Neuronal stem cell (in vitro differentiated cells): ENCODE results near the gene PPP2R5C.

Experiments used
- DNase-seq: peaks from one replicate; pipeline ENCODE4 v3.0.0-alpha.2; 2013; ENCODE audit warnings: low spot score
- H2AFZ ChIP-seq: one replicate; pipeline ENCODE4 v1.6.1; 2013; ENCODE audit warnings: mild to moderate bottlenecking, low read length, inconsistent platforms
- H2AK5ac ChIP-seq: 2 replicates; pipeline ENCODE4 v1.6.1; 2013; ENCODE audit warnings: low read depth, mild to moderate bottlenecking, inconsistent platforms, low read length, moderate library complexity, mixed read lengths
- H2BK120ac ChIP-seq: 2 replicates; pipeline ENCODE4 v1.6.1; 2013; ENCODE audit warnings: low read depth, mild to moderate bottlenecking, inconsistent platforms, low read length, moderate library complexity, mixed read lengths
- H2BK12ac ChIP-seq: one replicate; pipeline ENCODE4 v1.6.1; 2013; ENCODE audit warnings: low read length, inconsistent platforms
- H2BK15ac ChIP-seq: 2 replicates; pipeline ENCODE4 v1.6.1; 2013; ENCODE audit warnings: mild to moderate bottlenecking, low read length, inconsistent platforms, mixed read lengths
- H2BK5ac ChIP-seq: one replicate; pipeline ENCODE4 v1.6.1; 2013; ENCODE audit warnings: inconsistent platforms, mild to moderate bottlenecking, low read length, moderate library complexity
- H3K14ac ChIP-seq: one replicate; pipeline ENCODE4 v1.6.1; 2013; ENCODE audit warnings: low read length, inconsistent platforms
- H3K18ac ChIP-seq: 2 replicates; pipeline ENCODE4 v1.6.1; 2013; ENCODE audit warnings: low read length, inconsistent platforms
- H3K23ac ChIP-seq: 2 replicates; pipeline ENCODE4 v1.6.1; 2013; ENCODE audit warnings: low read depth, mild to moderate bottlenecking, mixed read lengths, low read length, inconsistent platforms; ENCODE audit not compliant: poor library complexity
- H3K27ac ChIP-seq: replicated peaks from 3 replicates; pipeline ENCODE4 v1.5.1; 2013; ENCODE audit warnings: low read length, inconsistent platforms
- H3K27me3 ChIP-seq, 3 experiments: 2 replicates each; pipeline ENCODE4 v1.6.1; 2013; ENCODE audit warnings: low read length in 3 of 3, mild to moderate bottlenecking in 2 of 3, inconsistent platforms in 1 of 3, low read depth in 1 of 3, mixed read lengths in 1 of 3, moderate library complexity in 1 of 3; ENCODE audit not compliant: control insufficient read depth in 3 of 3, insufficient read depth in 3 of 3
- H3K36me3 ChIP-seq, 2 donors: replicated peaks in 1 of 2; 2 replicates each; pipeline ENCODE4 v1.6.1; 2013; ENCODE audit warnings: low read length in 2 of 2; ENCODE audit not compliant: control insufficient read depth in 2 of 2, insufficient read depth in 2 of 2
- H3K4ac ChIP-seq: 2 replicates; pipeline ENCODE4 v1.6.1; 2013; ENCODE audit warnings: inconsistent platforms, mild to moderate bottlenecking, low read length, moderate library complexity
- H3K4me1 ChIP-seq, 2 donors: 1 replicate in 1 of 2; 2 replicates in 1 of 2; pipeline ENCODE4 v1.6.1; 2013; ENCODE audit warnings: low read length in 2 of 2, low read depth in 1 of 2; ENCODE audit not compliant: control insufficient read depth in 2 of 2, insufficient read depth in 1 of 2
- H3K4me2 ChIP-seq: one replicate; pipeline ENCODE4 v1.6.1; 2013; ENCODE audit warnings: mild to moderate bottlenecking, low read length, inconsistent platforms; ENCODE audit not compliant: insufficient read depth, poor library complexity, severe bottlenecking
- H3K4me3 ChIP-seq, 2 donors: 2 replicates each; pipeline ENCODE4 v1.5.1; 2013; ENCODE audit warnings: low read length in 2 of 2, mild to moderate bottlenecking in 2 of 2, inconsistent platforms in 1 of 2, moderate library complexity in 1 of 2
- H3K79me1 ChIP-seq: one replicate; pipeline ENCODE4 v1.6.1; 2013; ENCODE audit warnings: low read depth, mild to moderate bottlenecking, inconsistent platforms, low read length, moderate library complexity
- H3K9ac ChIP-seq: one replicate; pipeline ENCODE4 v1.6.1; 2013; ENCODE audit warnings: mild to moderate bottlenecking, low read depth, low read length, inconsistent platforms; ENCODE audit not compliant: poor library complexity
- H3K9me3 ChIP-seq, 2 donors: replicated peaks in 1 of 2; 2 replicates each; pipeline versions ENCODE3 to v1.6.1; 2013; ENCODE audit warnings: low read length in 2 of 2, mild to moderate bottlenecking in 2 of 2, inconsistent platforms in 1 of 2, low read depth in 1 of 2, mixed read lengths in 1 of 2, moderate library complexity in 1 of 2; ENCODE audit not compliant: control insufficient read depth in 2 of 2, insufficient read depth in 1 of 2
- H4K8ac ChIP-seq: one replicate; pipeline ENCODE4 v1.6.1; 2013; ENCODE audit warnings: low read depth, mild to moderate bottlenecking, inconsistent platforms, low read length, moderate library complexity
- H4K91ac ChIP-seq: one replicate; pipeline ENCODE4 v1.6.1; 2013; ENCODE audit warnings: low read length, low read depth, mild to moderate bottlenecking, inconsistent platforms; ENCODE audit not compliant: poor library complexity
- WGBS, 2 donors: extraction: QIAGEN DNeasy Blood & Tissue Kit; methylation state at CpG; one replicate each; pipeline ENCODE4 v1.1.7; 2013; ENCODE audit warnings: missing lambda C conversion rate in 2 of 2, mixed read lengths in 1 of 2; ENCODE audit not compliant: insufficient read length in 2 of 2, insufficient replicate concordance in 1 of 2; ENCODE audit errors: extremely low coverage in 2 of 2; 5-methylcytosine and 5-hydroxymethylcytosine counted together

Gene PPP2R5C

DNA sequence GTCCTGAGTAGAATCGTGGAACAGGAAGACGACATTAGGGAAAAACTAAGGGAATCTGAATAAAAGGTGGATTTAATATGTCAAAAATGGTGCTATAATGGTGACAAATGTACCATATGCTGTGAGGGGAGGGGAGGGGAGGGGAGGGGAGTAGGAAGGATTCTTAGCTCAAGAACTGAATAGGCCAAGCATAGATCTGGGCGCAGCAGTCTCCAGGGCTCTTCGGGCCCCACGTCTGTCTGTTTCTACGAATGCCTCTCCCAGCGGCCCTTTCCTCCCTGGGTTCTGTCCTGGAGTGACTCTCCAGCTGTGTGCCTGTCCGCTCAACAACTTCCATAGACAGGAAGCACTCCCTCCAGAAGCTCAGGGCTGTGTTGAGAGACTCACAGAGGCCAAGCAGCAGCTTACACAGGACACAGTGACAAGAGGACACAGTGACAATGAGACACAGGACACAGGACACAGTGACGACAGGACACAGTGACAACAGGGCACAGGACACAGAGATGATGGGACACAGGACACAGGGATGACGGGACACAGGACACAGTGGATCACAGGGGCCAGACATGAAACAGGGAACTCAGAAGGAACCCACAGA, 42.4 kb upstream of the PPP2R5C start:
- Histone ChIP-seq H2AFZ (no peak overlapping the region), H3K9ac (no peak overlapping the region), H3K79me1 (no peaks in the 10 kb centered on the region), H3K4me3 (no peak overlapping the region), H2BK15ac (no peak overlapping the region), H3K4me2 (no peak overlapping the region), H2BK5ac (no peak overlapping the region), H2BK120ac (no peak overlapping the region), H3K18ac (no peak overlapping the region), H4K91ac (no peak overlapping the region), H3K27ac (no peak overlapping the region), H3K36me3 (no peaks in the 10 kb centered on the region), H3K27me3 (no peaks in the 10 kb centered on the region), H3K14ac (no peak overlapping the region), H2BK12ac (no peak overlapping the region), H3K23ac (no peak overlapping the region), H3K4me1 (peaks cover 1 to 2% of the 10 kb centered on the region in 2 donors), H2AK5ac (no peak overlapping the region), H3K4ac (no peak overlapping the region), H4K8ac (no peak overlapping the region), H3K9me3 (peaks cover 0 to 2% of the 10 kb centered on the region in 2 donors)
- no peak for DNase-seq
- WGBS, 2 donors, result no CpG with 5 or more reads among the region's 10 CpGs

GRCh38 chr14:101719708-101720107, 41.8 kb upstream of the PPP2R5C start:
- no peak overlapping the region for H4K91ac ChIP-seq
- H2AK5ac ChIP-seq, result no peak overlapping the region
- no peaks in the 10 kb centered on the region for H3K9me3 ChIP-seq
- H2AFZ ChIP-seq, result no peak overlapping the region
- H3K18ac ChIP-seq, result no peak overlapping the region
- H3K4me3 ChIP-seq, result no peak overlapping the region
- WGBS, 2 donors, result no CpG with 5 or more reads among the region's 8 CpGs
- no peak overlapping the region for H3K9ac ChIP-seq
- H3K27ac ChIP-seq, result no peak overlapping the region
- peaks cover 1 to 2% of the 10 kb centered on the region in 2 donors for H3K4me1 ChIP-seq
- H3K4me2 ChIP-seq, result no peak overlapping the region
- H2BK5ac ChIP-seq, result no peak overlapping the region
- no peaks in the 10 kb centered on the region for H3K79me1 ChIP-seq
- H3K36me3 ChIP-seq, result no peaks in the 10 kb centered on the region
- H2BK120ac ChIP-seq, result no peak overlapping the region
- H3K14ac ChIP-seq, result no peak overlapping the region
- no peak overlapping the region for H4K8ac ChIP-seq
- DNase-seq, result no peak
- H2BK15ac ChIP-seq, result no peak overlapping the region
- H3K23ac ChIP-seq, result no peak overlapping the region
- no peak overlapping the region for H2BK12ac ChIP-seq
- H3K27me3 ChIP-seq, result no peaks in the 10 kb centered on the region
- H3K4ac ChIP-seq, result no peak overlapping the region

DNA sequence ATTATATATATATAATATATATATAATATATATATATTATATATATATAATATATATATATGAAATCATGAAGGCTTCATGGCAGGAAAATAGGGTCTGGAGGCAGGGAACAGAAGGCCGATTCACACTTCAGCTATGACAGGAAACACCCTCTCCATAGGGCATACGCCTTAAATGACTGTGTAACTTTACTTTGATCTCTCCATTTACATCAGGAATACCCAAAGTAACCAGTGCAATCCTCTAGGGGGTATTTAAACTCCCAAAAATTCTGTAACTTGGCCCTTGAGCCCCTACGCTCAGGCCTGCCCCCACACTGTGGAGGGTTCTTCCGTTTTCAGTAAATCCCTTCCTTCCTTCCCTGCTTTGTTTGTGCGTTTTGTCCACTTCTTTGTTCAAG, 40.4 kb upstream of the PPP2R5C start:
- Histone ChIP-seq H2BK12ac (no peak overlapping the region), H2BK5ac (no peak overlapping the region), H4K8ac (no peak overlapping the region), H3K14ac (no peak overlapping the region), H3K27ac (no peak overlapping the region), H3K4me3 (no peak overlapping the region), H3K9me3 (no peaks in the 10 kb centered on the region), H2AFZ (no peak overlapping the region), H3K36me3 (no peaks in the 10 kb centered on the region), H2BK120ac (no peak overlapping the region), H3K18ac (no peak overlapping the region), H2AK5ac (no peak overlapping the region), H3K79me1 (no peaks in the 10 kb centered on the region), H3K4me2 (no peak overlapping the region), H3K4ac (no peak overlapping the region), H3K27me3 (no peaks in the 10 kb centered on the region), H2BK15ac (no peak overlapping the region), H4K91ac (no peak overlapping the region), H3K4me1 (peaks cover 1 to 2% of the 10 kb centered on the region in 2 donors), H3K9ac (no peak overlapping the region), H3K23ac (no peak overlapping the region)
- no CpG with 5 or more reads among the region's 5 CpGs for WGBS, 2 donors
- no peak for DNase-seq

- no peaks in the 10 kb centered on the region for H3K79me1 ChIP-seq
- no peaks in the 10 kb centered on the region for H3K36me3 ChIP-seq
- H3K23ac ChIP-seq, result no peak overlapping the region
- H3K18ac ChIP-seq, result no peak overlapping the region
- H4K91ac ChIP-seq, result no peak overlapping the region
- H3K9me3 ChIP-seq, result peaks cover 1 to 3% of the 10 kb centered on the region in 2 donors
- H2AFZ ChIP-seq, result peak overlapping the region; percentile 71
- H4K8ac ChIP-seq, result no peak overlapping the region
- no peaks in the 10 kb centered on the region for H3K27me3 ChIP-seq
- no peak overlapping the region for H3K4ac ChIP-seq
- no peak for DNase-seq
- no peak overlapping the region for H3K9ac ChIP-seq
- no peak overlapping the region for H2BK15ac ChIP-seq
- H2BK120ac ChIP-seq, result no peak overlapping the region
- H3K27ac ChIP-seq, result no peak overlapping the region
- no peak overlapping the region for H2AK5ac ChIP-seq
- H2BK5ac ChIP-seq, result no peak overlapping the region
- no CpG with 5 or more reads among the region's 21 CpGs for WGBS, 2 donors
- H3K4me2 ChIP-seq, result no peak overlapping the region
- no peak overlapping the region for H3K14ac ChIP-seq
- peaks cover 1 to 2% of the 10 kb centered on the region in 2 donors for H3K4me1 ChIP-seq
- no peak overlapping the region for H2BK12ac ChIP-seq
- no peak overlapping the region for H3K4me3 ChIP-seq
Measured at GRCh38 chr14:101721951-101722661, 39.4 kb upstream of the PPP2R5C start.
